Suprapubic skin (tissue), 4 donors: Measurements from ENCODE around the gene CLK1. TPM values are rescaled to one million over a fixed set of nuclear protein-coding genes. Genes with fewer than 3 reads are reported as not detected.

Source experiments
- DNase-seq, 2 donors: peaks; one replicate each; pipeline ENCODE4 v3.0.0-alpha.2; 2019; ENCODE audit warnings: low spot score in 2 of 2
- H3K27ac ChIP-seq: fragments of 200-600 bp; sonication (generic); one replicate; pipeline ENCODE4 v1.5.1; 2019
- H3K27me3 ChIP-seq: fragments of 200-600 bp; sonication (generic); one replicate; pipeline ENCODE4 v1.5.1; 2019
- H3K36me3 ChIP-seq: fragments of 200-600 bp; sonication (generic); one replicate; pipeline ENCODE4 v1.5.1; 2019
- H3K4me1 ChIP-seq: fragments of 200-600 bp; sonication (generic); one replicate; pipeline ENCODE4 v1.5.1; 2019
- H3K4me3 ChIP-seq: fragments of 200-600 bp; sonication (generic); one replicate; pipeline ENCODE4 v1.5.1; 2019; ENCODE audit warnings: mild to moderate bottlenecking
- H3K9me3 ChIP-seq: fragments of 200-600 bp; sonication (generic); one replicate; pipeline ENCODE4 v1.5.1; 2019
- CTCF ChIP-seq, 2 donors: fragments of 200-600 bp in 1 of 2; fragments of 450-650 bp in 1 of 2; sonication (generic) in 1 of 2; IDR thresholded peaks; one replicate each; pipeline ENCODE4 v1.5.1; 2016 to 2019; ENCODE audit warnings: antibody characterized with exemption in 2 of 2, mild to moderate bottlenecking in 1 of 2, moderate library complexity in 1 of 2
- EP300 ChIP-seq: sonication (generic); formaldehyde crosslinking; IDR thresholded peaks from one replicate; pipeline ENCODE4 v1.6.1; 2017; ENCODE audit warnings: antibody characterized with exemption
- POLR2A ChIP-seq, 2 donors: fragments of 450-650 bp; IDR thresholded peaks; one replicate each; pipeline ENCODE4 v1.6.1; 2017; ENCODE audit warnings: antibody characterized with exemption in 2 of 2, mild to moderate bottlenecking in 2 of 2, moderate library complexity in 2 of 2
- POLR2AphosphoS5 ChIP-seq, 3 donors: sonication (generic); formaldehyde crosslinking; IDR thresholded peaks; one replicate each; pipeline ENCODE4 v1.6.1; 2017; ENCODE audit warnings: antibody characterized with exemption in 3 of 3
- WGBS: methylation state at CpG from one replicate; pipeline ENCODE4 v1.1.5; 2018; 5-methylcytosine and 5-hydroxymethylcytosine counted together
- total RNA-seq, 4 donors: library from RNA; depleted of rRNA; stranded (reverse); fragments of >200 nt; gene quantifications; one replicate each; pipeline ENCODE4 v1.1.0, GENCODE V29; 2016

Gene CLK1
- total RNA-seq, 4 donors from 2014 or later, result 61.0 to 394 (median 130) TPM

- DNase-seq, result no peak
- Histone ChIP-seq H3K4me1 (peaks cover 51% of the 10 kb centered on the region), H3K27me3 (no peaks in the 10 kb centered on the region), H3K27ac (no peak overlapping the region), H3K9me3 (no peaks in the 10 kb centered on the region), H3K36me3 (peaks cover 49% of the 10 kb centered on the region), H3K4me3 (peak overlapping the region; percentile 94)
- WGBS, result 17% methylated on average over 12 of the region's 12 CpGs
- TF ChIP-seq POLR2AphosphoS5 (IDR thresholded peaks at IDR 0.05) (peak in 1 of 3 donors; percentile 27), CTCF (IDR thresholded peaks at IDR 0.05) (no peak), POLR2A (IDR thresholded peaks at IDR 0.05) (no peak), EP300 (no peak)
Observed at GRCh38 chr2:200860092-200860795, 4.2 kb downstream of the CLK1 start.

GRCh38 chr2:200856806-200857205 lies 7.7 kb downstream of the CLK1 start:
- DNase-seq, result no peak
- WGBS, result 91% methylated on average over 8 of the region's 8 CpGs
- H3K4me1 ChIP-seq, result peaks cover 44% of the 10 kb centered on the region
- no peak overlapping the region for H3K4me3 ChIP-seq
- peaks cover 83% of the 10 kb centered on the region for H3K36me3 ChIP-seq
- no peaks in the 10 kb centered on the region for H3K9me3 ChIP-seq
- TF ChIP-seq POLR2A (IDR thresholded peaks at IDR 0.05) (no peak), CTCF (IDR thresholded peaks at IDR 0.05) (no peak), POLR2AphosphoS5 (IDR thresholded peaks at IDR 0.05) (no peak), EP300 (no peak)
- no peak overlapping the region for H3K27ac ChIP-seq
- no peaks in the 10 kb centered on the region for H3K27me3 ChIP-seq

- no peak for TF ChIP-seq POLR2AphosphoS5 (IDR thresholded peaks at IDR 0.05)
- TF ChIP-seq CTCF (IDR thresholded peaks at IDR 0.05), result no peak
- TF ChIP-seq EP300, result no peak
- no peak for TF ChIP-seq POLR2A (IDR thresholded peaks at IDR 0.05)
- WGBS, result 98% methylated on average over 2 of the region's 2 CpGs
- DNase-seq, result no peak
- H3K4me3 ChIP-seq, result no peak overlapping the region
- H3K9me3 ChIP-seq, result no peaks in the 10 kb centered on the region
- H3K27ac ChIP-seq, result no peak overlapping the region
- H3K36me3 ChIP-seq, result peaks cover 65% of the 10 kb centered on the region
- H3K4me1 ChIP-seq, result peaks cover 3% of the 10 kb centered on the region
- no peaks in the 10 kb centered on the region for H3K27me3 ChIP-seq
Observed at GRCh38 chr2:200852605-200853004, 11.9 kb downstream of the CLK1 start.

GRCh38 chr2:200851398-200852248 lies 12.8 kb downstream of the CLK1 start:
- H3K36me3 ChIP-seq, result peaks cover 55% of the 10 kb centered on the region
- no peaks in the 10 kb centered on the region for H3K4me1 ChIP-seq
- 91% methylated on average over 6 of the region's 6 CpGs for WGBS

More at GRCh38 chr2:200851398-200852248, 12.8 kb downstream of the CLK1 start:
- Histone ChIP-seq H3K27ac (no peak overlapping the region), H3K9me3 (no peaks in the 10 kb centered on the region), H3K27me3 (no peaks in the 10 kb centered on the region), H3K4me3 (no peak overlapping the region)
- DNase-seq, result no peak
- TF ChIP-seq POLR2AphosphoS5 (IDR thresholded peaks at IDR 0.05) (peak in 1 of 3 donors; percentile 30), CTCF (IDR thresholded peaks at IDR 0.05) (no peak)
